GM10266 (cell line): ENCODE data around the gene SEMA3F.

Experiments
- DNase-seq: peaks from one replicate; pipeline ENCODE4 v3.0.0; 2012; ENCODE audit errors: extremely low spot score
- CTCF ChIP-seq: IDR thresholded peaks from 2 replicates; pipeline ENCODE4 v1.5.1; 2012; ENCODE audit warnings: mild to moderate bottlenecking, low read depth; ENCODE audit not compliant: control insufficient read depth, insufficient read depth; ENCODE audit errors: missing control alignments

SEMA3F gene

GRCh38 chr3:50154840-50155490 is at the start of gene SEMA3F:
TSS of gene SEMA3F (plus strand) at chr3:50155324. CDS start at chr3:50159623, 4,299 bp downstream.
- peak; percentile 95 for DNase-seq

GRCh38 chr3:50111757-50112156 is 43.4 kb upstream of the SEMA3F start:
- TF ChIP-seq CTCF: no peak
- no peak for DNase-seq

More at GRCh38 chr3:50154840-50155490, at the start of gene SEMA3F:
- peak; percentile 5 for TF ChIP-seq CTCF

GRCh38 chr3:50112462-50112861 is 42.7 kb upstream of the SEMA3F start:
- DNase-seq: no peak
- TF ChIP-seq CTCF: no peak

- DNase-seq: no peak
- TF ChIP-seq CTCF: no peak
These were observed 38.0 kb upstream of the SEMA3F start for GRCh38 chr3:50117120-50117519.

DNA sequence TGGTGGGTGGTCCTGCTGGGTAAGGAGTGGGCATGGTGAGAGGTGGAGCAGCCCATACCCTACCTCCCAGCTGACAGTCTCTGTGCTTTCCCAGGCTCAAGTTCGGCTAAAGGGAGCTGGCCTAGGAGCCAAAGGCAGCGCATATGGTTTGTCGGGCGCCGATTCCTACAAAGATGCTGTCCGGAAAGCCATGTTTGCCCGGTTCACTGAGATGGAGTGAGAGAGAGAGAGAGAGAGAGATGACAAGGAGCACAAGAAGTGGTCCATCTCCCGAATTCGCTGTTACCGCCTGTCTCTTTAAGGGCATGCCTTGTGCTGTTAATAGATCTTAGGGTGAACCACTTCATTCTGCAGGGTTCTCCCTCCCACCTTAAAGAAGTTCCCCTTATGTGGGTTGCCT is 36.9 kb upstream of the SEMA3F start:
- DNase-seq: no peak
- TF ChIP-seq CTCF: no peak

- no peak for TF ChIP-seq CTCF
- DNase-seq: no peak
These were observed 35.3 kb upstream of the SEMA3F start for GRCh38 chr3:50119786-50120185.

GRCh38 chr3:50120364-50121071 is 34.6 kb upstream of the SEMA3F start:
- DNase-seq: no peak

More at GRCh38 chr3:50120364-50121071, 34.6 kb upstream of the SEMA3F start:
- no peak for TF ChIP-seq CTCF
